Adrenal gland (tissue), 5 donors: ENCODE data around the gene FTL.

ENCODE experiments used
- CTCF ChIP-seq, 6 experiments: fragments of 450-650 bp in 4 of 6; fragments of 200-600 bp in 2 of 6; sonication (generic) in 1 of 6; IDR thresholded peaks; 1 replicate in 5 of 6; 2 replicates in 1 of 6; pipeline versions ENCODE4 v1.5.1 to v1.8.0; 2016 to 2021; ENCODE audit warnings: antibody characterized with exemption in 6 of 6, mild to moderate bottlenecking in 2 of 6, moderate library complexity in 1 of 6
- POLR2A ChIP-seq, 2 donors: fragments of 450-650 bp; IDR thresholded peaks; one replicate each; pipeline ENCODE4 v1.6.1; 2017; ENCODE audit warnings: antibody characterized with exemption in 2 of 2, mild to moderate bottlenecking in 2 of 2, moderate library complexity in 1 of 2
- donor health status: DM: no; HTN: no; CAD: no.

GRCh38 chr19:48918801-48919247 lies 46.3 kb upstream of the FTL start:
- TF ChIP-seq CTCF (IDR thresholded peaks at IDR 0.05) (no peak), POLR2A (IDR thresholded peaks at IDR 0.05) (no peak)
